CD14-positive monocyte (primary cell): ENCODE results near the gene SETD1A. TPM values are rescaled to one million over a fixed set of nuclear protein-coding genes. Genes with fewer than 3 reads are reported as not detected.

Experiments
- DNase-seq, 3 donors: peaks; one replicate each; pipeline ENCODE4 v3.0.0-alpha.2; 2011 to 2022
- H2AFZ ChIP-seq: 2 replicates; pipeline ENCODE4 v1.6.0; 2012; ENCODE audit warnings: mild to moderate bottlenecking, low read depth, low read length, inconsistent platforms; ENCODE audit not compliant: insufficient read depth, poor library complexity, severe bottlenecking
- H3K27ac ChIP-seq, 2 donors: 1 replicate in 1 of 2; 2 replicates in 1 of 2; pipeline ENCODE4 v1.5.1; 2012 to 2013; ENCODE audit warnings: low read length in 2 of 2, control low read depth in 1 of 2, inconsistent platforms in 1 of 2, low read depth in 1 of 2, mild to moderate bottlenecking in 1 of 2
- H3K27me3 ChIP-seq, 2 donors: one replicate each; pipeline versions ENCODE4 v1.6.0 to v1.6.1; 2011 to 2013; ENCODE audit warnings: low read length in 2 of 2; ENCODE audit not compliant: control insufficient read depth in 2 of 2, insufficient read depth in 2 of 2
- H3K36me3 ChIP-seq, 2 donors: replicated peaks in 1 of 2; 1 replicate in 1 of 2; 2 replicates in 1 of 2; pipeline versions ENCODE4 v1.5.1 to v1.6.1; 2012 to 2013; ENCODE audit warnings: low read length in 2 of 2, control low read depth in 1 of 2, inconsistent platforms in 1 of 2, mild to moderate bottlenecking in 1 of 2; ENCODE audit not compliant: insufficient read depth in 2 of 2, control insufficient read depth in 1 of 2
- H3K4me1 ChIP-seq, 2 donors: 1 replicate in 1 of 2; 2 replicates in 1 of 2; pipeline versions ENCODE4 v1.5.1 to v1.6.1; 2012 to 2013; ENCODE audit warnings: low read length in 2 of 2, control low read depth in 1 of 2, inconsistent platforms in 1 of 2, mild to moderate bottlenecking in 1 of 2, moderate library complexity in 1 of 2; ENCODE audit not compliant: insufficient read depth in 2 of 2, control insufficient read depth in 1 of 2
- H3K4me2 ChIP-seq: replicated peaks from 2 replicates; pipeline ENCODE3; 2012; ENCODE audit warnings: low read length, moderate library complexity, mild to moderate bottlenecking; ENCODE audit not compliant: poor library complexity, severe bottlenecking; ENCODE audit errors: extremely low read depth
- H3K4me3 ChIP-seq, 3 experiments: fragments of 200-600 bp in 1 of 3; sonication (generic) in 1 of 3; replicated peaks in 1 of 3; 1 replicate in 2 of 3; 2 replicates in 1 of 3; pipeline ENCODE4 v1.5.1; 2011 to 2013; ENCODE audit warnings: low read length in 3 of 3, mild to moderate bottlenecking in 3 of 3, control low read depth in 2 of 3, low read depth in 2 of 3, inconsistent platforms in 1 of 3, moderate library complexity in 1 of 3
- H3K79me2 ChIP-seq: 2 replicates; pipeline ENCODE4 v1.6.0; 2012; ENCODE audit warnings: mild to moderate bottlenecking, control low read depth, inconsistent platforms, low read length, moderate library complexity; ENCODE audit not compliant: insufficient read depth
- H3K9ac ChIP-seq: 2 replicates; pipeline ENCODE4 v1.6.0; 2017; ENCODE audit warnings: low read length, mild to moderate bottlenecking; ENCODE audit not compliant: insufficient read depth, poor library complexity, severe bottlenecking
- H3K9me3 ChIP-seq, 2 donors: replicated peaks in 1 of 2; 1 replicate in 1 of 2; 2 replicates in 1 of 2; pipeline versions ENCODE4 v1.5.1 to v1.6.1; 2012 to 2013; ENCODE audit warnings: low read length in 2 of 2, control low read depth in 1 of 2; ENCODE audit not compliant: control insufficient read depth in 1 of 2, insufficient read depth in 1 of 2
- H4K20me1 ChIP-seq: 2 replicates; pipeline ENCODE4 v1.6.0; 2012; ENCODE audit warnings: mild to moderate bottlenecking, low read length, control low read depth, moderate library complexity; ENCODE audit not compliant: insufficient read depth
- H3K27ac Mint-ChIP-seq, 7 donors: one replicate each; pipeline ENCODE4 v1.8.0; 2020; ENCODE audit warnings: mild to moderate bottlenecking in 7 of 7, mixed read lengths in 7 of 7, moderate library complexity in 6 of 7, inconsistent platforms in 2 of 7
- H3K27me3 Mint-ChIP-seq, 3 donors: one replicate each; pipeline ENCODE4 v1.8.0; 2021 to 2022; ENCODE audit warnings: low read depth in 3 of 3, mild to moderate bottlenecking in 3 of 3, mixed read lengths in 3 of 3, moderate library complexity in 3 of 3, inconsistent platforms in 1 of 3
- H3K36me3 Mint-ChIP-seq, 2 donors: one replicate each; pipeline ENCODE4 v1.8.0; 2020; ENCODE audit warnings: mixed read lengths in 2 of 2, inconsistent platforms in 1 of 2, mild to moderate bottlenecking in 1 of 2
- H3K4me1 Mint-ChIP-seq: one replicate; pipeline ENCODE4 v1.8.0; 2020; ENCODE audit warnings: mild to moderate bottlenecking, mixed read lengths
- H3K4me3 Mint-ChIP-seq, 2 donors: one replicate each; pipeline ENCODE4 v1.8.0; 2020; ENCODE audit warnings: mild to moderate bottlenecking in 2 of 2, mixed read lengths in 2 of 2, moderate library complexity in 1 of 2
- H3K9me3 Mint-ChIP-seq, 7 donors: one replicate each; pipeline ENCODE4 v1.8.0; 2020 to 2022; ENCODE audit warnings: mixed read lengths in 7 of 7, mild to moderate bottlenecking in 6 of 7, moderate library complexity in 6 of 7, inconsistent platforms in 2 of 7
- WGBS: methylation state at CpG from one replicate; pipeline ENCODE4 v1.1.5; 2013; ENCODE audit warnings: missing lambda C conversion rate; ENCODE audit not compliant: insufficient coverage; 5-methylcytosine and 5-hydroxymethylcytosine counted together
- intact Hi-C, 2 donors: fragments of 100-400 bp; cut with micrococcal nuclease; formaldehyde crosslinking; loops; one replicate each; pipeline versions ENCODE4 v1.15.0 to v1.15.1; 2023
- polyA plus RNA-seq, 3 donors: library from polyadenylated mRNA; depleted of rRNA in 1 of 3; unstranded in 2 of 3; stranded (reverse) in 1 of 3; fragments of 300-500 nt in 2 of 3; fragments of >200 nt in 1 of 3; fragmentation: Illumina TruSeq in 2 of 3; gene quantifications; 1 replicate in 2 of 3; 2 replicates in 1 of 3; pipeline ENCODE4 v1.2.3, GENCODE V29; 2012 to 2021
- TF ChIP-seq, protein P1 (sequence below): fragments of 200-600 bp; IDR thresholded peaks from one replicate; pipeline ENCODE4 v1.8.0; 2022; ENCODE audit warnings: antibody characterized with exemption, mild to moderate bottlenecking

The SETD1A gene
- polyA plus RNA-seq, 3 donors: 0.16 to 6.6 (median 1.3) TPM

- no peak overlapping the region for H3K4me2 ChIP-seq
- no peak overlapping the region for H3K9ac ChIP-seq
- Mint-ChIP-seq H3K9me3 (no peaks in the 10 kb centered on the region), H3K27me3 (peaks cover 2 to 24% (median 8%) of the 10 kb centered on the region in 3 donors), H3K4me3 (no peak overlapping the region), H3K4me1 (peaks cover 12% of the 10 kb centered on the region), H3K36me3 (no peaks in the 10 kb centered on the region), H3K27ac (peak overlapping the region in 1 of 7 donors; percentile 79)
- 78% methylated on average over 14 of the region's 16 CpGs for WGBS
- peaks cover 0 to 3% of the 10 kb centered on the region in 2 donors for H3K27me3 ChIP-seq
- TF ChIP-seq, protein P1, sequence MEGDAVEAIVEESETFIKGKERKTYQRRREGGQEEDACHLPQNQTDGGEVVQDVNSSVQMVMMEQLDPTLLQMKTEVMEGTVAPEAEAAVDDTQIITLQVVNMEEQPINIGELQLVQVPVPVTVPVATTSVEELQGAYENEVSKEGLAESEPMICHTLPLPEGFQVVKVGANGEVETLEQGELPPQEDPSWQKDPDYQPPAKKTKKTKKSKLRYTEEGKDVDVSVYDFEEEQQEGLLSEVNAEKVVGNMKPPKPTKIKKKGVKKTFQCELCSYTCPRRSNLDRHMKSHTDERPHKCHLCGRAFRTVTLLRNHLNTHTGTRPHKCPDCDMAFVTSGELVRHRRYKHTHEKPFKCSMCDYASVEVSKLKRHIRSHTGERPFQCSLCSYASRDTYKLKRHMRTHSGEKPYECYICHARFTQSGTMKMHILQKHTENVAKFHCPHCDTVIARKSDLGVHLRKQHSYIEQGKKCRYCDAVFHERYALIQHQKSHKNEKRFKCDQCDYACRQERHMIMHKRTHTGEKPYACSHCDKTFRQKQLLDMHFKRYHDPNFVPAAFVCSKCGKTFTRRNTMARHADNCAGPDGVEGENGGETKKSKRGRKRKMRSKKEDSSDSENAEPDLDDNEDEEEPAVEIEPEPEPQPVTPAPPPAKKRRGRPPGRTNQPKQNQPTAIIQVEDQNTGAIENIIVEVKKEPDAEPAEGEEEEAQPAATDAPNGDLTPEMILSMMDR: no peak
- DNase-seq: no peak
- no peak overlapping the region for H3K27ac ChIP-seq
- H4K20me1 ChIP-seq: no peaks in the 10 kb centered on the region
- H2AFZ ChIP-seq: no peak overlapping the region
- no peaks in the 10 kb centered on the region for H3K9me3 ChIP-seq
- intact Hi-C loops: no loop called here
- peaks cover 13 to 17% of the 10 kb centered on the region in 2 donors for H3K4me1 ChIP-seq
- H3K36me3 ChIP-seq: no peaks in the 10 kb centered on the region
- no peak overlapping the region for H3K4me3 ChIP-seq
- no peaks in the 10 kb centered on the region for H3K79me2 ChIP-seq
Measured at GRCh38 chr16:31001507-31002249, 44.1 kb downstream of the SETD1A start.

DNA sequence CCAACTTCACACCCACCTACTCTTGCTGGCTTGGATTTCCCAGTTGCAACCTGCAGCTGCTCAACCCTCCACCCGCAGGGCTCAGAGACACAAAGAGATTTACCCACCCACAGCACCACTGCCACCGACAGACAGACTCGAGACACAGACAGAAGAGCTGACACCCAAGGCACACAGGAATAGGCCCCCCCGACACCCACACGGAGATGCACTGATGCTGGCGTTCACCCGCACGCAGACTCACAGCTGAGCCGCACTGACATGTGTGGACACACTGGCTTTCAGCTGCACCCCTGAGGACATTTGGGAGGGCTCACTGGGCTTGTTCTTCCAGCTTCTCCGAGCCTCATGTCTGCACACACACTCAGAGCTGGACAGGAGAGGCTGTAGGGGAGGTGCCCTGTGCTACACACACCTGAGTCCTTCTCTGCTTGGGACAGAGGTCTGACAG is 44.7 kb downstream of the SETD1A start:
- 97% methylated on average over 10 of the region's 10 CpGs for WGBS
- Histone ChIP-seq H3K79me2 (no peaks in the 10 kb centered on the region), H4K20me1 (no peaks in the 10 kb centered on the region), H3K4me1 (peaks cover 10 to 11% of the 10 kb centered on the region in 2 donors), H2AFZ (no peak overlapping the region), H3K27ac (no peak overlapping the region), H3K9ac (no peak overlapping the region), H3K36me3 (no peaks in the 10 kb centered on the region), H3K4me2 (no peak overlapping the region), H3K27me3 (peaks cover 0 to 6% of the 10 kb centered on the region in 2 donors), H3K9me3 (no peaks in the 10 kb centered on the region), H3K4me3 (no peak overlapping the region)
- peak overlapping the region in 1 of 7 donors; percentile 79 for H3K27ac Mint-ChIP-seq
- DNase-seq: no peak
- TF ChIP-seq, protein P1: no peak
- peaks cover 3 to 29% (median 11%) of the 10 kb centered on the region in 3 donors for H3K27me3 Mint-ChIP-seq
- peaks cover 9% of the 10 kb centered on the region for H3K4me1 Mint-ChIP-seq
- no peak overlapping the region for H3K4me3 Mint-ChIP-seq
- no peaks in the 10 kb centered on the region for H3K36me3 Mint-ChIP-seq
- intact Hi-C loops: no loop called here
- no peaks in the 10 kb centered on the region for H3K9me3 Mint-ChIP-seq
